ENCODE results near the gene RPL3.

Gene RPL3

DNA sequence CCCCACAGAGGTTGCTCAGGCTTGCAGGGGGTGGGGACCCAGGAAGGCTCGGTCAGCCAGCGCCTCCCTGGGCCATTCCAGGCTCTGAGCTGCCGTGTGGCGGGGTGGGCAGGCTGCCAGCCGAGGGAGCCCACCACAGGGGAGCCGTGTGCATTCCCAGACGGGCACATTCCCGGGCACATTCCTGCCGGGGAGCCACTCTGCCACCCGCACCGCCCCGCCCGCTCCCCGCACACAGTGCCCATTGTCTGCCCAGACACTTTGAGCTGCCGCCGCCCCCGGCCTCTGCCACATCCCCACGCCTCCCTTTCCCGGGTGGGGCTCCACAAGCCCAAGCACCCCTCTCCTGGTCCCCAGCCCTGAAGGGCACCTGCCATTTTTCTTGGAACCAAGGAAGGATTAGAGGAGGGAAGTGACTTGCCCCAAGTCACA lies 27.4 kb downstream of the RPL3 start:
- TF ChIP-seq, protein P1, sequence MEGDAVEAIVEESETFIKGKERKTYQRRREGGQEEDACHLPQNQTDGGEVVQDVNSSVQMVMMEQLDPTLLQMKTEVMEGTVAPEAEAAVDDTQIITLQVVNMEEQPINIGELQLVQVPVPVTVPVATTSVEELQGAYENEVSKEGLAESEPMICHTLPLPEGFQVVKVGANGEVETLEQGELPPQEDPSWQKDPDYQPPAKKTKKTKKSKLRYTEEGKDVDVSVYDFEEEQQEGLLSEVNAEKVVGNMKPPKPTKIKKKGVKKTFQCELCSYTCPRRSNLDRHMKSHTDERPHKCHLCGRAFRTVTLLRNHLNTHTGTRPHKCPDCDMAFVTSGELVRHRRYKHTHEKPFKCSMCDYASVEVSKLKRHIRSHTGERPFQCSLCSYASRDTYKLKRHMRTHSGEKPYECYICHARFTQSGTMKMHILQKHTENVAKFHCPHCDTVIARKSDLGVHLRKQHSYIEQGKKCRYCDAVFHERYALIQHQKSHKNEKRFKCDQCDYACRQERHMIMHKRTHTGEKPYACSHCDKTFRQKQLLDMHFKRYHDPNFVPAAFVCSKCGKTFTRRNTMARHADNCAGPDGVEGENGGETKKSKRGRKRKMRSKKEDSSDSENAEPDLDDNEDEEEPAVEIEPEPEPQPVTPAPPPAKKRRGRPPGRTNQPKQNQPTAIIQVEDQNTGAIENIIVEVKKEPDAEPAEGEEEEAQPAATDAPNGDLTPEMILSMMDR (IDR thresholded peaks at IDR 0.05; ENCODE audit: insufficient read depth, low read length, missing control alignments), result no peak
- POLR2A ChIA-PET, result interaction anchor here (1.0 to 1.7 kb wide), 2 partner anchors 28 to 228 kb away, joined by 3 to 4 read pairs; partner anchors contain the start of gene ATF4
- DNase-seq (ENCODE audit: low read depth, low spot score), result no peak
- CTCF ChIA-PET, result interaction anchor here (3.0 kb wide), 1 partner anchor 121 kb away, joined by 16 read pairs; no protein-coding TSS in a partner anchor
- no peak overlapping the region for H3K4me3 ChIP-seq (ENCODE audit: low read depth, low read length)

DNA sequence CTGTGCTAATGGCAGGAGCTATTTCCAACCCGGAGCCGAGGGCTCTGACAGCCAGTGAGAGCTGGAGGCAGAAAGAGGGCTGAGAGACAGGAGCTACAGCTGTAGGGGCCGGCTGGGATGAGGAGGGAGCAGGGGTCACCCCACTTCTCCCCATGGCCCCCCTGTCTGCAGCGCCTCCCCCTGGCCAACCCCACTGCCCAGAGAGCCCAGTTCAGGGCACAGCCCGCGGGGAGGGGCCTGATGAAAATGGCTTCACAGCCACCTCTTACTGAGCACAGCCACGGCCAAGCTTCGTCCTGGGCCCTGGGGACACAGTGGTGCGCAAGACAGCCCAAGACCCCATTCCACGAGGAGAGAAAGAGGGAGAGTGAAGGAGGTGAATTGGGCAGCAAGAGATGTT lies 27.9 kb downstream of the RPL3 start:
- TF ChIP-seq, protein P1 (IDR thresholded peaks at IDR 0.05; ENCODE audit: insufficient read depth, low read length, missing control alignments), result no peak
- no peak overlapping the region for H3K4me3 ChIP-seq (ENCODE audit: low read depth, low read length)
- CTCF ChIA-PET, result interaction anchor here (1.9 to 3.0 kb wide), 2 partner anchors 16 to 121 kb away, joined by 5 to 16 read pairs; no protein-coding TSS in a partner anchor
- POLR2A ChIA-PET, result interaction anchor here (1.7 kb wide), 1 partner anchor 28 kb away, joined by 4 read pairs; no protein-coding TSS in a partner anchor
- no peak for DNase-seq (ENCODE audit: low read depth, low spot score)

DNA sequence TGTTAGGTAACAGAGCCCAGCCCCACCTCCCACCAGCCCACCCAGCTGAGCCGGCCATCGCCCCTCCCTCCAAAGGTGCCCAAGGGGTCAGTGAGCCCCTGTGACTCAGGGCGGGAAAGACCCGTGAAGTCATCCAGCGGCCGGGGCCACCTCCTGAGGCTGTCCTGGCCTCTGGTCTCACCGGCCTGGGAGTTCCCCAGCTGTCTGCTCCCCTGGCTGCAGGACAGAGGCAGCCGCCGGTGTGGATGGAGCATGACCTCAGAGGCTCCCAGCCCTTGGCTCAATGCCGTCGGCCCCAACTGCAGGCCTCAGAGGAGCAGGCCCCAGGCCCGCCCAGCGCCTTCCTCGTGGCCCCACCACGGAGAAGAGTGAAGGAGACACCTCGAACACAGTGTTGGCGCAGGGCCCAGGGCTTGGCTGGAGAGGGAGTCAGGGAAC lies 28.7 kb downstream of the RPL3 start:
- H3K4me3 ChIP-seq (ENCODE audit: low read depth, low read length), result no peak overlapping the region
- POLR2A ChIA-PET, result no interaction called here

DNA sequence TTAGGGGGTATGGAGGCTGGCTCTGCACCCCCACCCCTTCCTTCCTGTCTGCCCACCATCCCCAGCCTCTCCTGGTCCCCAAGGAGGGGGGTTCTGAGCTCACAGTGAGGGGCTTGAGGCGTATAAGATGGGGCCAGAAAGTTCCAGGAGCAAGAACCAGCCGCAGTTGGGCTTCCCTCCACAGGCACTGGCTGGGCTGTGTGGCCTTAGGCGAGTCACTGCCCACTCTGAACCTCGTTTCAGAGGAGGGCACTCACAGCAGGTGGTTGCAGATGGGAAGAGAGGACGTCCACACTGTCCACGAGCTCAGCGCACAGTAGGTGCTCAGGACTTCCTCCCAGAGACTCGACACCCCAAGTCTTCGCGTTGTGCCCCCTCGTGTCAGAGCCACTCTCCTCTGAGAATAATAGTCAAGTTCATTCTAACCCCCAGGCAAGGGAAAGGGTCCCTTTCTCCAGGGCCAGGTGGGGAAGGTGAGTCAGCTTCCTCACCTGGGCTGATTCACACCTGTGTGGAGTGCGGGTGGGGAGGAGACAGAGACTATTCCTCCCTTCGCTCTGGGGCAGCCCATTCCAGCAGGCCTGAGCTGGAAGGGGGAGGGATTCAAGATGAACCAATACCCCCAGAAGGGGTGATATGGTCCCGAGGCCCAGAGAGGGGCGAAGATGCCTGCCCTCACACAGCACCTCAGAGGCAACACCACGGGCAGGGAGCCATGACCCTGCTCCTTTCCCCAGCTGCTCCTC lies 29.3 kb downstream of the RPL3 start:
- H3K4me3 ChIP-seq (ENCODE audit: low read depth, low read length), result no peak overlapping the region
- CTCF ChIA-PET, result interaction anchor here (1.0 to 3.0 kb wide), 3 partner anchors 11 to 119 kb away, joined by 3 to 16 read pairs (median 5); no protein-coding TSS in a partner anchor
- POLR2A ChIA-PET, result no interaction called here
- TF ChIP-seq, protein P1 (IDR thresholded peaks at IDR 0.05; ENCODE audit: insufficient read depth, low read length, missing control alignments), result no peak
- no peak for DNase-seq (ENCODE audit: low read depth, low spot score)

More for the DNA sequence above, 28.7 kb downstream of the RPL3 start:
- TF ChIP-seq, protein P1 (IDR thresholded peaks at IDR 0.05; ENCODE audit: insufficient read depth, low read length, missing control alignments), result no peak
- no peak for DNase-seq (ENCODE audit: low read depth, low spot score)
- CTCF ChIA-PET, result interaction anchor here (1.9 to 3.0 kb wide), 2 partner anchors 16 to 120 kb away, joined by 5 to 16 read pairs; no protein-coding TSS in a partner anchor

DNA sequence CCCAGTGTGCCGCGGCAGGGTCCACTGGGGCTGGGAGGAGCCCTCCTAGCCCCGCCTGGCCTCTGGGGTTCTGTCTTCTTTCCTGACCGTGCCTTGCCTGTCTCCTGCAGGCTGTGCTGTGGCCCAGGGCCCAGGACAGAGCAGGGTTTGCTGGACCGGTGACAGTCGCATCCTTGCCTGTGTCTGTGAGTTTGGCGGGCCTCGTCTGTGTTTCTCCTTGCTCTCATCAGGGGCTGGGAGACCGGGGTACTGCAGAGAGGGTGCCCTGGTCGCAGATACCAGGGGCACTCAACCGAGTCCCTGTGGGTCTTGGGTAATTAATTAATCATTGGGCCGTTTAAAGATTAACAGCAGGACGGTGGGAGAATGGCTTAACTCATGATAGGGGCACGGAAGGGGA lies 29.9 kb downstream of the RPL3 start:
- TF ChIP-seq, protein P1 (IDR thresholded peaks at IDR 0.05; ENCODE audit: insufficient read depth, low read length, missing control alignments), result no peak
- CTCF ChIA-PET, result interaction anchor here (1.0 kb wide), 1 partner anchor 10 kb away, joined by 3 read pairs; no protein-coding TSS in a partner anchor
- no peak for DNase-seq (ENCODE audit: low read depth, low spot score)
- no peak overlapping the region for H3K4me3 ChIP-seq (ENCODE audit: low read depth, low read length)
- POLR2A ChIA-PET, result no interaction called here

DNA sequence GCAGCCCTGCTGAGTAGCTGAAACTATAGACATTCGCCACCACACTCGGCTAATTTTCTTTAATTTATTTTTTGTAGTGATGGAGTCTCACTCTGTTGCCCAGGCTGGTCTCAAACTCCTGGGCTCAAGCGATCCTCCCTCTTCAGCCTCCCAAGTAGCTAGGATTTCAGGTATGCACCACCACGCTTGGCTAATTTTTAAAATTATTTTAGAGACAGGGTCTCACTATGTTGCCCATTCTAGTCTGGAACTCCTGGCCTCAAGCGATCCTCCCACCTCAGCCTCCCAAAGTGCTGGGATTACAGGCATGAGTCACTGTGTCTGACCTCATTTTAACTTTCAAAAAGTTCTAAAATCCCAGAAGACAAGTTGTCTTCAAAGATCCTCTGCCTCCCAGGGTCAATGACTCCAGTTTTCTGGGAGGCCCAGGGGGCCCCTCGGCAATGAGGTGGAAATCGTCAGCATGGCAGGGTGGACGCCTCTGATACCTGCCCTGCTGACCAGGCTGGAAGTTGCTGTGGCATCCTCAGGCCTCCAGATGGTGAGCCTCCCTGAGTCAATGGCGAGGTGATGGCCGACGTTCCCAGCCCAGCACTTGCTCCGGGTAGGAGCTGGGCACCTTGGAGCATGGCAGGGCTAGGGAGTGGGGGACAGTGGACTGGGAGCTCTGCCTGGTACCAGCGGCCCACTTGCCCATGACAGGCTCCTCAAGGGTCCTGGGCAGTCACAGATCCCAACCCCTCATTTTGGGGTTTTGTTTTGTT lies 31.1 kb downstream of the RPL3 start:
- ChIA-PET CTCF (no interaction called here), POLR2A (no interaction called here)
- TF ChIP-seq, protein P1 (IDR thresholded peaks at IDR 0.05; ENCODE audit: insufficient read depth, low read length, missing control alignments), result no peak
- DNase-seq (ENCODE audit: low read depth, low spot score), result no peak
- H3K4me3 ChIP-seq (ENCODE audit: low read depth, low read length), result no peak overlapping the region
